ENCODE measurements around the gene CENPS. TPM values are rescaled to one million over a fixed set of nuclear protein-coding genes. Genes with fewer than 3 reads are reported as not detected.

Gene CENPS
- total RNA-seq (2014; rRNA removed) (16.3 and 19.5 TPM in 2 replicates), Bru-seq, nascent RNA (percentile 61 among the genes with signal in this experiment), BruChase-seq, experiment 1, labeled RNA remaining after a 6-hour chase (percentile 85 among the genes with signal in this experiment), BruChase-seq, experiment 2, labeled RNA remaining after a 2-hour chase (percentile 80 among the genes with signal in this experiment)
- long read RNA-seq, transcript CENPS-204 (5 exons, 914 nt), result major isoform, 28 of 30 reads
- long read RNA-seq, partial matches to known transcripts, result 1 of 30 reads
- long read RNA-seq, other reads (novel, unspliced or antisense), result 0 of 30 reads

GRCh38 chr1:10430216-10431069 is at the start of gene CENPS:
Gene CENPS, plus strand, starts transcription at chr1:10430433. Its CDS starts 85 bp downstream, at chr1:10430518.
- Histone ChIP-seq H4K20me1 (ENCODE audit: low read length) (no peaks in the 10 kb centered on the region), H3K9me3 (ENCODE audit: low read length) (no peaks in the 10 kb centered on the region), H3K9ac (ENCODE audit: low read length) (peak within 1 kb of the TSS; percentile 88), H2AFZ (ENCODE audit: low read length) (peak within 1 kb of the TSS; percentile 98), H3K4me3 (ENCODE audit: low read length) (peak within 1 kb of the TSS; percentile 85), H3K27me3 (ENCODE audit: low read length) (no peaks in the 10 kb centered on the region), H3F3A (ENCODE audit: low read length, unreplicated experiment) (no peaks in the 10 kb centered on the region), H3K79me2 (ENCODE audit: low read length) (peaks cover 16% of the 10 kb centered on the region), H3K36me3 (ENCODE audit: low read depth, low read length) (no peaks in the 10 kb centered on the region), H3K9me2 (replicated peaks; ENCODE audit: low read length) (no peaks in the 10 kb centered on the region), H3K27ac (ENCODE audit: low read length) (peak within 1 kb of the TSS; percentile 71), H3K4me1 (ENCODE audit: insufficient read depth, low read length) (peaks cover 8% of the 10 kb centered on the region; the same call in 1 of the 2 replicates), H3K4me2 (ENCODE audit: low read length) (peak within 1 kb of the TSS; percentile 98)
- CTCF ChIA-PET, result interaction anchor here (0.7 to 1.9 kb wide), 2 partner anchors 43 to 170 kb away, joined by 4 to 7 read pairs; no protein-coding TSS in a partner anchor
- TF ChIP-seq CTCF (conservative IDR thresholded peaks at IDR 0.05; ENCODE audit: low read depth, low read length) (peak; percentile 90), EZH2phosphoT487 (IDR thresholded peaks at IDR 0.05; ENCODE audit: borderline replicate concordance, low read length) (no peak)
- DNase-seq, result peak; percentile 88
- POLR2A ChIA-PET (ENCODE audit: unreplicated experiment), result interaction anchor here (0.6 kb wide), 1 partner anchor 18 kb away, joined by 3 read pairs; no protein-coding TSS in a partner anchor
- intact Hi-C loops (cut with micrococcal nuclease), result loop anchor here (1.0 kb wide), 2 partner anchors 42 to 64 kb away; partner anchors contain the start of gene DFFA
- no TSS peak for BruUV-seq (replicated peaks)
- ATAC-seq, result peak; percentile 87

GRCh38 chr1:10380594-10381275 is 49.5 kb upstream of the CENPS start:
- BruUV-seq (replicated peaks), result no TSS peak
- H3K27ac ChIP-seq (ENCODE audit: low read length), result peak overlapping the region; percentile 53

More at GRCh38 chr1:10380594-10381275, 49.5 kb upstream of the CENPS start:
- Histone ChIP-seq H3K4me1 (ENCODE audit: insufficient read depth, low read length) (peaks cover 35% of the 10 kb centered on the region), H2AFZ (ENCODE audit: low read length) (0 out of 2 replicates have a peak overlapping the region, but pooled peaks have one; percentile 17), H3K27me3 (ENCODE audit: low read length) (no peaks in the 10 kb centered on the region), H3K9me2 (replicated peaks; ENCODE audit: low read length) (no peaks in the 10 kb centered on the region), H3K36me3 (ENCODE audit: low read depth, low read length) (no peaks in the 10 kb centered on the region), H3K4me2 (ENCODE audit: low read length) (peak overlapping the region; percentile 71), H3F3A (ENCODE audit: low read length, unreplicated experiment) (peaks cover 4% of the 10 kb centered on the region), H3K9me3 (ENCODE audit: low read length) (no peaks in the 10 kb centered on the region), H3K4me3 (ENCODE audit: low read length) (no peak overlapping the region), H4K20me1 (ENCODE audit: low read length) (0 out of 2 replicates have a peak, but pooled peaks cover 4% of the 10 kb centered on the region), H3K79me2 (ENCODE audit: low read length) (no peaks in the 10 kb centered on the region), H3K9ac (ENCODE audit: low read length) (no peak overlapping the region)
- intact Hi-C loops (cut with micrococcal nuclease), result no loop called here
- no peak for TF ChIP-seq EZH2phosphoT487 (IDR thresholded peaks at IDR 0.05; ENCODE audit: borderline replicate concordance, low read length)
- no peak for TF ChIP-seq EZH2 (IDR thresholded peaks at IDR 0.05; ENCODE audit: low read length, unreplicated experiment)
- no peak for TF ChIP-seq CTCF (conservative IDR thresholded peaks at IDR 0.05; ENCODE audit: low read depth, low read length)
- POLR2A ChIA-PET (ENCODE audit: unreplicated experiment), result interaction anchor here (0.6 kb wide), 1 partner anchor 45 kb away, joined by 5 read pairs; no protein-coding TSS in a partner anchor
- CTCF ChIA-PET, result no interaction called here
- peak; percentile 86 for DNase-seq
- peak; percentile 99 for ATAC-seq

Data from PC-3 (cell line).